Kidney (tissue), 14 donors: ENCODE data around the gene ATF7IP2. TPM values are rescaled to one million over a fixed set of nuclear protein-coding genes. Genes with fewer than 3 reads are reported as not detected.

Source experiments
- DNase-seq, 5 donors: peaks; one replicate each; pipeline ENCODE4 v3.0.0-alpha.2; 2013 to 2020
- FAIRE-seq: peaks from 2 replicates; lab custom pipeline; 2012; peaks lifted over from hg19 to GRCh38; lab: Jason Lieb, UNC
- H3K27ac ChIP-seq, 2 donors: one replicate each; pipeline ENCODE4 v1.7.0; 2013; ENCODE audit warnings: low read depth in 2 of 2, low read length in 2 of 2, inconsistent platforms in 1 of 2
- H3K27me3 ChIP-seq: one replicate; pipeline ENCODE4 v1.7.1; 2013; ENCODE audit warnings: low read length, inconsistent platforms; ENCODE audit not compliant: control insufficient read depth, insufficient read depth
- H3K36me3 ChIP-seq, 3 donors: one replicate each; pipeline versions ENCODE4 v1.7.0 to v1.7.1; 2013; ENCODE audit warnings: low read length in 3 of 3, control low read depth in 1 of 3, inconsistent platforms in 1 of 3; ENCODE audit not compliant: insufficient read depth in 3 of 3, control insufficient read depth in 2 of 3
- H3K4me1 ChIP-seq, 3 donors: one replicate each; pipeline versions ENCODE4 v1.7.0 to v1.7.1; 2013; ENCODE audit warnings: low read length in 3 of 3, inconsistent platforms in 1 of 3, low read depth in 1 of 3; ENCODE audit not compliant: control insufficient read depth in 2 of 3, insufficient read depth in 2 of 3
- H3K4me3 ChIP-seq, 3 donors: one replicate each; pipeline versions ENCODE4 v1.7.0 to v1.8.1; 2013; ENCODE audit warnings: low read length in 3 of 3, control low read depth in 1 of 3, inconsistent platforms in 1 of 3
- H3K9ac ChIP-seq, 3 donors: one replicate each; pipeline versions ENCODE4 v1.7.0 to v1.7.1; 2013; ENCODE audit warnings: low read length in 3 of 3, control low read depth in 1 of 3, inconsistent platforms in 1 of 3
- H3K9me3 ChIP-seq, 3 donors: one replicate each; pipeline versions ENCODE4 v1.7.0 to v1.7.1; 2013; ENCODE audit warnings: low read length in 3 of 3, control low read depth in 1 of 3, inconsistent platforms in 1 of 3; ENCODE audit not compliant: control insufficient read depth in 2 of 3, insufficient read depth in 1 of 3
- CTCF ChIP-seq: IDR thresholded peaks from 3 replicates; pipeline ENCODE4 v1.5.1; 2012; ENCODE audit warnings: mild to moderate bottlenecking, moderate library complexity, borderline replicate concordance; ENCODE audit not compliant: insufficient read depth; ENCODE audit errors: extremely low read depth
- intact Hi-C: fragments of 100-400 bp; cut with DNase I; formaldehyde crosslinking; loops from one replicate; pipeline ENCODE4 v1.11.1; 2022
- polyA plus RNA-seq: library from polyadenylated mRNA; stranded (reverse); fragments of 350-450 nt; fragmentation: Illumina TruSeq; extraction: RNeasy Lipid Tissue Mini Kit (QIAGEN cat#74804); gene quantifications from one replicate; pipeline ENCODE4 v1.2.3, GENCODE V29; 2014; ENCODE audit warnings: low read depth, low replicate concordance; ENCODE audit not compliant: insufficient read depth
- total RNA-seq: library from RNA; stranded (reverse); fragmentation: NEBNext Ultra II Directional; extraction: Animal tissue kit (Norgen Biotek cat#: 25700); gene quantifications from one replicate; pipeline ENCODE4 v1.2.1, GENCODE V29; 2021
- donor health status: control.
- donor health status: control.
- donor health status: control.
- donor health status: control.
- donor health status: control.
- donor health status: DM: yes; HTN: yes; CAD: no.
- donor health status: Normal renal cell carcinoma (clear cell type).

Gene ATF7IP2
- total and polyA plus RNA-seq, 2 donors from 2014 or later, result 17.1 to 20.2 TPM

- Histone ChIP-seq H3K4me3 (no peak overlapping the region), H3K9me3 (no peaks in the 10 kb centered on the region), H3K36me3 (no peaks in the 10 kb centered on the region), H3K4me1 (no peaks in the 10 kb centered on the region), H3K27ac (no peak overlapping the region), H3K9ac (no peak overlapping the region), H3K27me3 (no peaks in the 10 kb centered on the region)
- intact Hi-C loops, result loop anchor here (5.0 kb wide), 1 partner anchor 212 kb away; no protein-coding TSS in a partner anchor
- no peak for TF ChIP-seq CTCF
- DNase-seq (no peak), FAIRE-seq (no peak)
Observed at GRCh38 chr16:10519929-10520868, 134.3 kb downstream of the ATF7IP2 start.

GRCh38 chr16:10520869-10521578, 135.2 kb downstream of the ATF7IP2 start:
- TF ChIP-seq CTCF, result no peak
- Histone ChIP-seq H3K9ac (no peak overlapping the region), H3K27me3 (no peaks in the 10 kb centered on the region), H3K36me3 (no peaks in the 10 kb centered on the region), H3K9me3 (no peaks in the 10 kb centered on the region), H3K4me3 (no peak overlapping the region), H3K27ac (no peak overlapping the region), H3K4me1 (no peaks in the 10 kb centered on the region)
- FAIRE-seq (no peak), DNase-seq (no peak)
- intact Hi-C loops, result loop anchor here (5.0 kb wide), 1 partner anchor 211 kb away; no protein-coding TSS in a partner anchor

GRCh38 chr16:10521681-10522274, 135.9 kb downstream of the ATF7IP2 start:
- Histone ChIP-seq H3K36me3 (no peaks in the 10 kb centered on the region), H3K27me3 (no peaks in the 10 kb centered on the region), H3K4me1 (no peaks in the 10 kb centered on the region), H3K4me3 (no peak overlapping the region), H3K9me3 (no peaks in the 10 kb centered on the region), H3K9ac (no peak overlapping the region), H3K27ac (no peak overlapping the region)
- FAIRE-seq, result peak; percentile 29
- peak; percentile 75 for TF ChIP-seq CTCF
- DNase-seq, result peak in 4 of 5 donors; percentile 68 to 88 (median 74)
- intact Hi-C loops, result loop anchor here (5.0 kb wide), 1 partner anchor 211 kb away; no protein-coding TSS in a partner anchor
